H1 (cell line): Measurements from ENCODE around the gene COL8A1.

ENCODE experiments used
- CTCF ChIP-seq, 3 experiments: IDR thresholded peaks; 1 replicate in 2 of 3; 2 replicates in 1 of 3; pipeline versions ENCODE4 v1.5.1 to v1.6.1; 2011; ENCODE audit warnings: low read length in 3 of 3, mild to moderate bottlenecking in 3 of 3, inconsistent platforms in 2 of 3, low read depth in 1 of 3, moderate library complexity in 1 of 3; ENCODE audit not compliant: insufficient read depth in 1 of 3; ENCODE audit errors: control extremely low read depth in 1 of 3
- FOSL1 ChIP-seq: IDR thresholded peaks from 2 replicates; pipeline ENCODE4 v1.6.1; 2011; ENCODE audit warnings: mild to moderate bottlenecking, low read depth, low read length, moderate library complexity; ENCODE audit not compliant: insufficient read depth
- GABPA ChIP-seq: IDR thresholded peaks from 2 replicates; pipeline ENCODE4 v1.6.1; 2011; ENCODE audit warnings: mild to moderate bottlenecking, low read length, moderate library complexity, borderline replicate concordance; ENCODE audit not compliant: insufficient read depth
- ZNF274 ChIP-seq: IDR thresholded peaks from 2 replicates; pipeline ENCODE4 v1.7.0; 2012; ENCODE audit warnings: low read length, borderline replicate concordance; ENCODE audit errors: extremely low read depth

GRCh38 chr3:99799422-99799821 is 161.0 kb downstream of the COL8A1 start:
- TF ChIP-seq GABPA (no peak), CTCF (IDR thresholded peaks at IDR 0.05; ENCODE audit: control extremely low read depth in 1 of 3, insufficient read depth in 1 of 3, low read depth in 1 of 3, low read length in 3 of 3) (no peak), ZNF274 (no peak), FOSL1 (no peak)
